Activated B cell treated with CpG ODN at 0.5 μM for 24 hours (primary cell): ENCODE measurements around the gene FGFR3. TPM values are rescaled to one million over a fixed set of nuclear protein-coding genes. Genes with fewer than 3 reads are reported as not detected.

Experiments used
- ATAC-seq: fragments of 200-7000 bp; cut with Tn5 transposase; one replicate; pipeline ENCODE4 v1.10.0; 2021; ENCODE audit warnings: low read depth, mild to moderate bottlenecking, moderate library complexity
- CTCF ChIA-PET: fragments of 350-600 bp; sonication (Branson Sonifier 250); formaldehyde crosslinking; loops from one replicate; lab custom pipeline; 2021; ENCODE audit warnings: antibody characterized with exemption; lab: Charles Lee
- POLR2A ChIA-PET: fragments of 350-600 bp; sonication (Branson Sonifier 250); formaldehyde crosslinking; loops from one replicate; lab custom pipeline; 2021; ENCODE audit warnings: antibody characterized with exemption; lab: Charles Lee
- DNase-seq: peaks from one replicate; pipeline ENCODE4 v3.0.0; 2022
- H3K27ac Mint-ChIP-seq: one replicate; pipeline ENCODE4 v1.8.0; 2020; ENCODE audit warnings: mixed read lengths
- H3K27me3 Mint-ChIP-seq: one replicate; pipeline ENCODE4 v1.8.0; 2021; ENCODE audit warnings: mixed read lengths
- H3K36me3 Mint-ChIP-seq: one replicate; pipeline ENCODE4 v1.8.0; 2021; ENCODE audit warnings: low read depth, mixed read lengths
- H3K4me1 Mint-ChIP-seq: one replicate; pipeline ENCODE4 v1.8.0; 2021; ENCODE audit warnings: mixed read lengths
- H3K4me3 Mint-ChIP-seq: one replicate; pipeline ENCODE4 v1.8.0; 2020; ENCODE audit warnings: mild to moderate bottlenecking, mixed read lengths
- H3K9me3 Mint-ChIP-seq: one replicate; pipeline ENCODE4 v1.8.0; 2020; ENCODE audit warnings: mixed read lengths
- CTCF ChIP-seq: fragments of 200-600 bp; IDR thresholded peaks from one replicate; pipeline ENCODE4 v1.8.0; 2022; ENCODE audit warnings: antibody characterized with exemption, mild to moderate bottlenecking
- intact Hi-C: fragments of 100-400 bp; cut with micrococcal nuclease; formaldehyde crosslinking; loops from one replicate; pipeline ENCODE4 v1.15.1; 2024
- total RNA-seq: library from RNA; stranded (reverse); gene quantifications from 2 replicates; pipeline ENCODE4 v1.2.3, GENCODE V29; 2022

Gene FGFR3
- total RNA-seq, 1 donor from 2014 or later, result 0.40 TPM

GRCh38 chr4:1793496-1793840 is 375 bp downstream of the FGFR3 start:
- Mint-ChIP-seq H3K9me3 (no peaks in the 10 kb centered on the region), H3K4me3 (no peak overlapping the region), H3K36me3 (no peaks in the 10 kb centered on the region), H3K27me3 (peaks cover 13% of the 10 kb centered on the region), H3K27ac (no peak overlapping the region), H3K4me1 (peaks cover 2% of the 10 kb centered on the region)
- intact Hi-C loops, result no loop called here
- no peak for TF ChIP-seq CTCF
- peak; percentile 43 for DNase-seq
- ChIA-PET POLR2A (no interaction called here), CTCF (no interaction called here)
- peak; percentile 23 for ATAC-seq

GRCh38 chr4:1793940-1794808 is 1.1 kb downstream of the FGFR3 start:
- POLR2A ChIA-PET, result no interaction called here
- no peaks in the 10 kb centered on the region for H3K9me3 Mint-ChIP-seq

GRCh38 chr4:1794809-1795298 is 1.8 kb downstream of the FGFR3 start:
- Mint-ChIP-seq H3K4me3 (no peak overlapping the region), H3K36me3 (no peaks in the 10 kb centered on the region), H3K27ac (no peak overlapping the region), H3K9me3 (no peaks in the 10 kb centered on the region), H3K27me3 (peaks cover 17% of the 10 kb centered on the region), H3K4me1 (peaks cover 2% of the 10 kb centered on the region)
- CTCF ChIA-PET, result no interaction called here
- DNase-seq, result no peak
- ATAC-seq, result no peak
- intact Hi-C loops, result no loop called here
- TF ChIP-seq CTCF, result no peak
- POLR2A ChIA-PET, result no interaction called here

More at GRCh38 chr4:1793940-1794808, 1.1 kb downstream of the FGFR3 start:
- CTCF ChIA-PET, result no interaction called here
- peak overlapping the region; percentile 46 for H3K4me3 Mint-ChIP-seq
- H3K27ac Mint-ChIP-seq, result no peak overlapping the region
- ATAC-seq (no peak), DNase-seq (peak; percentile 31)
- no peaks in the 10 kb centered on the region for H3K36me3 Mint-ChIP-seq
- peaks cover 17% of the 10 kb centered on the region for H3K27me3 Mint-ChIP-seq
- intact Hi-C loops, result no loop called here
- H3K4me1 Mint-ChIP-seq, result peaks cover 2% of the 10 kb centered on the region
- no peak for TF ChIP-seq CTCF

GRCh38 chr4:1795299-1796195 is 2.5 kb downstream of the FGFR3 start:
- peaks cover 19% of the 10 kb centered on the region for H3K27me3 Mint-ChIP-seq
- no peak overlapping the region for H3K27ac Mint-ChIP-seq
- intact Hi-C loops, result no loop called here
- no peaks in the 10 kb centered on the region for H3K36me3 Mint-ChIP-seq
- ATAC-seq, result no peak
- H3K9me3 Mint-ChIP-seq, result no peaks in the 10 kb centered on the region
- ChIA-PET CTCF (no interaction called here), POLR2A (no interaction called here)
- H3K4me1 Mint-ChIP-seq, result peaks cover 2% of the 10 kb centered on the region
- no peak overlapping the region for H3K4me3 Mint-ChIP-seq
- no peak for DNase-seq
- TF ChIP-seq CTCF, result no peak
